Adipose tissue (tissue), 3 donors: ENCODE measurements around the gene NLRP9. TPM values are rescaled to one million over a fixed set of nuclear protein-coding genes. Genes with fewer than 3 reads are reported as not detected.

Experiments used
- H3K27ac ChIP-seq: one replicate; pipeline ENCODE4 v1.5.1; 2013; ENCODE audit warnings: low read depth, low read length
- WGBS, 3 donors: extraction: QIAGEN DNeasy Blood & Tissue Kit; methylation state at CpG; one replicate each; pipeline ENCODE4 v1.1.7; 2013; 5-methylcytosine and 5-hydroxymethylcytosine counted together
- polyA plus RNA-seq, 3 donors: library from polyadenylated mRNA; stranded (reverse); fragments of 200-250 nt; gene quantifications; one replicate each; pipeline ENCODE4 v1.2.3, GENCODE V29; 2013
- donor health status: healthy with polysubstance abuse.
- donor health status: Bipolar disorder and iron deficiency.
- donor health status: healthy.

The NLRP9 gene
- polyA plus RNA-seq, 3 donors: not detected

GRCh38 chr19:55711719-55712118 lies 26.5 kb downstream of the NLRP9 start:
- no peak overlapping the region for H3K27ac ChIP-seq
- WGBS, 3 donors: 72 to 78% (median 72%) methylated on average over 18 of the region's 18 CpGs

GRCh38 chr19:55705972-55706371 lies 32.2 kb downstream of the NLRP9 start:
- 93 to 97% (median 96%) methylated on average over 3 of the region's 3 CpGs for WGBS, 3 donors
- H3K27ac ChIP-seq: no peak overlapping the region

- no peak overlapping the region for H3K27ac ChIP-seq
- 92 to 94% (median 93%) methylated on average over 15 of the region's 15 CpGs for WGBS, 3 donors
These were observed 33.5 kb downstream of the NLRP9 start for GRCh38 chr19:55704494-55705245.

- WGBS, 3 donors: 37 to 54% (median 51%) methylated on average over 38 of the region's 38 CpGs
- H3K27ac ChIP-seq: no peak overlapping the region
These were observed 34.4 kb downstream of the NLRP9 start for GRCh38 chr19:55703790-55704215.

- WGBS, 3 donors: 26 to 79% (median 77%) methylated on average over 13 of the region's 13 CpGs
- no peak overlapping the region for H3K27ac ChIP-seq
These were observed 36.0 kb downstream of the NLRP9 start for GRCh38 chr19:55702131-55702627.

GRCh38 chr19:55700813-55701212 lies 37.4 kb downstream of the NLRP9 start:
- no peak overlapping the region for H3K27ac ChIP-seq
- WGBS, 3 donors: 93 to 95% (median 95%) methylated on average over 12 of the region's 12 CpGs

- WGBS, 3 donors: 82 to 85% (median 85%) methylated on average over 11 of the region's 11 CpGs
- no peak overlapping the region for H3K27ac ChIP-seq
These were observed 39.0 kb downstream of the NLRP9 start for GRCh38 chr19:55699221-55699620.

GRCh38 chr19:55698256-55698655 lies 39.9 kb downstream of the NLRP9 start:
- WGBS, 3 donors: 95 to 98% (median 97%) methylated on average over 17 of the region's 17 CpGs
- no peak overlapping the region for H3K27ac ChIP-seq

GRCh38 chr19:55697698-55698097 lies 40.5 kb downstream of the NLRP9 start:
- 90 to 95% (median 92%) methylated on average over 8 of the region's 8 CpGs for WGBS, 3 donors
- no peak overlapping the region for H3K27ac ChIP-seq

- 85 to 90% (median 86%) methylated on average over 12 of the region's 12 CpGs for WGBS, 3 donors
- no peak overlapping the region for H3K27ac ChIP-seq
These were observed 41.1 kb downstream of the NLRP9 start for GRCh38 chr19:55697069-55697440.

- no peak overlapping the region for H3K27ac ChIP-seq
- 88 to 93% (median 91%) methylated on average over 20 of the region's 20 CpGs for WGBS, 3 donors
These were observed 41.7 kb downstream of the NLRP9 start for GRCh38 chr19:55696301-55697068.

GRCh38 chr19:55695511-55696290 lies 42.5 kb downstream of the NLRP9 start:
- 89 to 93% (median 92%) methylated on average over 22 to 23 of the region's 23 CpGs for WGBS, 3 donors
- H3K27ac ChIP-seq: no peak overlapping the region

- H3K27ac ChIP-seq: no peak overlapping the region
- WGBS, 3 donors: 92 to 95% (median 94%) methylated on average over 28 to 37 of the region's 37 CpGs
These were observed 43.3 kb downstream of the NLRP9 start for GRCh38 chr19:55694656-55695491.

- H3K27ac ChIP-seq: no peak overlapping the region
- WGBS, 3 donors: 84 to 88% (median 88%) methylated on average over 15 of the region's 15 CpGs
These were observed 44.0 kb downstream of the NLRP9 start for GRCh38 chr19:55694241-55694655.

- H3K27ac ChIP-seq: no peak overlapping the region
- 94 to 96% (median 96%) methylated on average over 20 of the region's 20 CpGs for WGBS, 3 donors
These were observed 44.7 kb downstream of the NLRP9 start for GRCh38 chr19:55693336-55693974.

- 87 to 97% (median 94%) methylated on average over 14 to 19 of the region's 19 CpGs for WGBS, 3 donors
- no peak overlapping the region for H3K27ac ChIP-seq
These were observed 45.5 kb downstream of the NLRP9 start for GRCh38 chr19:55692681-55693081.
